ENCODE results near the gene LIX1.
A peak's percentile ranks its signal among the peaks of the same experiment; 100 is the strongest.
"Not testable (repeated sequence)": the region's sequence is repeated elsewhere in the genome, so short reads cannot be mapped to it uniquely, and the experiment has no call there.

The LIX1 gene

GRCh38 chr5:97142521-97143254 is at the start of gene LIX1:
Gene LIX1 (minus strand): TSS chr5:97142611. CDS start chr5:97142576, 35 bp downstream.
- peak in 1 of 2 donors; percentile 9 for DNase-seq (ENCODE audit: low read depth in 2 of 2)

- DNase-seq (ENCODE audit: low read depth in 2 of 2) = no peak
Observed at GRCh38 chr5:97191893-97192292, 49.5 kb upstream of the LIX1 start.

GRCh38 chr5:97189523-97189922 is 47.1 kb upstream of the LIX1 start:
- DNase-seq (ENCODE audit: low read depth in 2 of 2) = not testable (repeated sequence)

- no peak for DNase-seq (ENCODE audit: low read depth in 2 of 2)
Observed at GRCh38 chr5:97183930-97184213, 41.5 kb upstream of the LIX1 start.

GRCh38 chr5:97183100-97183929 is 40.9 kb upstream of the LIX1 start, which contains the start of gene RIOK2:
Gene RIOK2 (minus strand): TSS chr5:97183247. CDS start chr5:97183191, 56 bp downstream.
- DNase-seq (ENCODE audit: low read depth in 2 of 2) = peak; percentile 89 to 91

GRCh38 chr5:97182571-97183099 is 40.2 kb upstream of the LIX1 start:
- no peak for DNase-seq (ENCODE audit: low read depth in 2 of 2)

- no peak for DNase-seq (ENCODE audit: low read depth in 2 of 2)
Observed at GRCh38 chr5:97181856-97182545, 39.6 kb upstream of the LIX1 start.

- not testable (repeated sequence) for DNase-seq (ENCODE audit: low read depth in 2 of 2)
Observed at GRCh38 chr5:97179457-97179856, 37.0 kb upstream of the LIX1 start.

GRCh38 chr5:97172227-97172626 is 29.8 kb upstream of the LIX1 start:
- DNase-seq (ENCODE audit: low read depth in 2 of 2) = no peak

- no peak for DNase-seq (ENCODE audit: low read depth in 2 of 2)
Observed at GRCh38 chr5:97171703-97172102, 29.3 kb upstream of the LIX1 start.

- no peak for DNase-seq (ENCODE audit: low read depth in 2 of 2)
Observed at GRCh38 chr5:97167435-97167834, 25.0 kb upstream of the LIX1 start.

GRCh38 chr5:97165726-97166125 is 23.3 kb upstream of the LIX1 start:
- DNase-seq (ENCODE audit: low read depth in 2 of 2) = no peak

GRCh38 chr5:97164846-97165245 is 22.4 kb upstream of the LIX1 start:
- no peak for DNase-seq (ENCODE audit: low read depth in 2 of 2)

- DNase-seq (ENCODE audit: low read depth in 2 of 2) = no peak
Observed at GRCh38 chr5:97163790-97164285, 21.4 kb upstream of the LIX1 start.

- no peak for DNase-seq (ENCODE audit: low read depth in 2 of 2)
Observed at GRCh38 chr5:97163360-97163764, 21.0 kb upstream of the LIX1 start.

GRCh38 chr5:97162045-97162444 is 19.6 kb upstream of the LIX1 start:
- DNase-seq (ENCODE audit: low read depth in 2 of 2) = peak in 1 of 2 donors; percentile 27

GRCh38 chr5:97157689-97158088 is 15.3 kb upstream of the LIX1 start:
- no peak for DNase-seq (ENCODE audit: low read depth in 2 of 2)

GRCh38 chr5:97151370-97151769 is 9.0 kb upstream of the LIX1 start:
- no peak for DNase-seq (ENCODE audit: low read depth in 2 of 2)

GRCh38 chr5:97150401-97150800 is 8.0 kb upstream of the LIX1 start:
- no peak for DNase-seq (ENCODE audit: low read depth in 2 of 2)

- no peak for DNase-seq (ENCODE audit: low read depth in 2 of 2)
Observed at GRCh38 chr5:97149709-97150108, 7.3 kb upstream of the LIX1 start.

GRCh38 chr5:97148288-97148687 is 5.9 kb upstream of the LIX1 start:
- no peak for DNase-seq (ENCODE audit: low read depth in 2 of 2)

- DNase-seq (ENCODE audit: low read depth in 2 of 2) = no peak
Observed at GRCh38 chr5:97143704-97144103, 1.3 kb upstream of the LIX1 start.

Data from stimulated activated CD4-positive, alpha-beta T cell treated with anti-CD3 and anti-CD28 coated beads, Interleukin-15, amount 100 ng/mL, for 48 hours (primary cell).